HepG2 (cell line): Measurements from ENCODE around the gene FREM3. TPM values are rescaled to one million over a fixed set of nuclear protein-coding genes. Genes with fewer than 3 reads are reported as not detected.

Source experiments
- ATAC-seq: fragments of 200-7000 bp; cut with Tn5 transposase; 3 replicates; pipeline ENCODE4 v1.9.1; 2020; ENCODE audit warnings: mild to moderate bottlenecking, moderate library complexity
- BruUV-seq: library from RNA; stranded (reverse); fragments of 400-500 nt; replicated peaks from 2 replicates; lab custom pipeline; 2021; lab: Mats Ljungman, UMichigan
- CTCF ChIA-PET: fragments of 300-600 bp; formaldehyde crosslinking; extraction: SDS; loops from one replicate; lab custom pipeline; 2021; ENCODE audit warnings: low total read pairs, inconsistent platforms, low intra/inter-chr PET ratio; lab: Yijun Ruan, JAX
- POLR2A ChIA-PET: fragments of 350-600 bp; sonication (Branson Sonifier 250); formaldehyde crosslinking; loops from one replicate; lab custom pipeline; 2020; ENCODE audit warnings: antibody characterized with exemption, inconsistent platforms; lab: Yijun Ruan, JAX
- DNase-seq: peaks from one replicate; pipeline ENCODE4 v3.0.0-alpha.2; 2015; ENCODE audit warnings: low spot score
- FAIRE-seq: peaks from 3 replicates; lab custom pipeline; 2011; peaks lifted over from hg19 to GRCh38; lab: Jason Lieb, UNC
- H2AFZ ChIP-seq: one replicate; pipeline ENCODE4 v1.6.1; 2011; ENCODE audit warnings: low read length, inconsistent platforms
- H3K27ac ChIP-seq: fragments of 300-600 bp; 3 replicates; pipeline ENCODE4 v1.8.0; 2011; ENCODE audit warnings: mixed run types, mild to moderate bottlenecking, mixed read lengths, low read length, inconsistent platforms; ENCODE audit not compliant: insufficient read depth; ENCODE audit errors: extremely low read length
- H3K27me3 ChIP-seq, 2 experiments: fragments of 200-600 bp in 1 of 2; 2 replicates in 1 of 2; 3 replicates in 1 of 2; pipeline versions ENCODE4 v1.6.0 to v1.8.0; 2011; ENCODE audit warnings: low read length in 2 of 2, mild to moderate bottlenecking in 2 of 2, moderate library complexity in 2 of 2, inconsistent platforms in 1 of 2; ENCODE audit not compliant: insufficient read depth in 2 of 2, control insufficient read depth in 1 of 2
- H3K36me3 ChIP-seq, 2 experiments: fragments of 200-600 bp in 1 of 2; replicated peaks in 1 of 2; 2 replicates in 1 of 2; 3 replicates in 1 of 2; pipeline versions ENCODE4 v1.5.1 to v1.8.0; 2011; ENCODE audit warnings: low read length in 2 of 2, inconsistent platforms in 1 of 2; ENCODE audit not compliant: insufficient read depth in 2 of 2, control insufficient read depth in 1 of 2
- H3K4me1 ChIP-seq: 2 replicates; pipeline ENCODE4 v1.5.1; 2012; ENCODE audit warnings: low read length, inconsistent platforms; ENCODE audit not compliant: insufficient read depth
- H3K4me2 ChIP-seq: 2 replicates; pipeline ENCODE4 v1.6.0; 2011; ENCODE audit warnings: low read depth, low read length, inconsistent platforms
- H3K4me3 ChIP-seq, 3 experiments: fragments of 200-600 bp in 1 of 3; sonication (generic), shearing (Covaris generic) in 1 of 3; replicated peaks in 1 of 3; 2 replicates each; pipeline ENCODE4 v1.5.1; 2011 to 2016; ENCODE audit warnings: low read length in 3 of 3, inconsistent platforms in 2 of 3, low read depth in 2 of 3, mild to moderate bottlenecking in 2 of 3, control low read depth in 1 of 3, mixed read lengths in 1 of 3; ENCODE audit not compliant: insufficient read depth in 1 of 3
- H3K79me2 ChIP-seq: one replicate; pipeline ENCODE4 v1.6.1; 2011; ENCODE audit warnings: low read length, inconsistent platforms; ENCODE audit not compliant: insufficient read depth
- H3K9ac ChIP-seq: 2 replicates; pipeline ENCODE4 v1.6.0; 2011; ENCODE audit warnings: mild to moderate bottlenecking, low read depth, low read length, inconsistent platforms; ENCODE audit not compliant: insufficient read depth
- H3K9me3 ChIP-seq: 2 replicates; pipeline ENCODE4 v1.5.1; 2012; ENCODE audit warnings: mild to moderate bottlenecking, low read length
- H4K20me1 ChIP-seq: 2 replicates; pipeline ENCODE4 v1.6.0; 2011; ENCODE audit warnings: inconsistent platforms, mild to moderate bottlenecking, low read length, moderate library complexity; ENCODE audit not compliant: insufficient read depth
- ADNP ChIP-seq: sonication (generic); formaldehyde crosslinking; IDR thresholded peaks from 2 replicates; pipeline ENCODE4 v1.4.0; 2020; ENCODE audit warnings: missing genetic modification reagents
- CENPT ChIP-seq: sonication (generic); formaldehyde crosslinking; IDR thresholded peaks from 2 replicates; pipeline ENCODE4 v1.8.0; 2022; ENCODE audit warnings: low read depth, mild to moderate bottlenecking, moderate library complexity, missing genetic modification reagents
- CREM ChIP-seq, 2 experiments: sonication (generic) in 1 of 2; formaldehyde crosslinking in 1 of 2; IDR thresholded peaks; 2 replicates each; pipeline versions ENCODE4 v1.4.0 to v1.6.1; 2016 to 2020; ENCODE audit warnings: antibody characterized with exemption in 1 of 2, mild to moderate bottlenecking in 1 of 2, missing genetic modification reagents in 1 of 2
- NBN ChIP-seq: fragments of 450-650 bp; conservative IDR thresholded peaks from 2 replicates; pipeline ENCODE4 v1.6.1; 2017
- NKX3-1 ChIP-seq: sonication (generic); formaldehyde crosslinking; IDR thresholded peaks from 2 replicates; pipeline ENCODE4 v1.5.0; 2020; ENCODE audit warnings: missing genetic modification reagents
- PHF20 ChIP-seq: sonication (generic); formaldehyde crosslinking; IDR thresholded peaks from 2 replicates; pipeline ENCODE4 v1.5.0; 2020; ENCODE audit warnings: mild to moderate bottlenecking, missing genetic modification reagents
- PITX1 ChIP-seq: sonication (generic); formaldehyde crosslinking; IDR thresholded peaks from 2 replicates; pipeline ENCODE4 v1.5.1; 2020; ENCODE audit warnings: mild to moderate bottlenecking, missing genetic modification reagents
- RAD51 ChIP-seq: fragments of 450-650 bp; IDR thresholded peaks from 2 replicates; pipeline ENCODE4 v1.6.1; 2016; ENCODE audit warnings: borderline replicate concordance
- RBM39 ChIP-seq: fragments of 200-400 bp; formaldehyde crosslinking; IDR thresholded peaks from one replicate; pipeline ENCODE4 v1.6.1; 2018; ENCODE audit warnings: antibody characterized with exemption, mild to moderate bottlenecking, low read depth, low read length; ENCODE audit not compliant: poor library complexity, severe bottlenecking
- RNF2 ChIP-seq: fragments of 450-650 bp; conservative IDR thresholded peaks from 2 replicates; pipeline ENCODE4 v1.6.1; 2016; ENCODE audit warnings: low read depth
- RXRB ChIP-seq: IDR thresholded peaks from 2 replicates; pipeline ENCODE4 v1.6.1; 2016; ENCODE audit warnings: borderline replicate concordance, missing genetic modification reagents, missing compliant biosample characterization
- SP2 ChIP-seq: sonication (generic); formaldehyde crosslinking; IDR thresholded peaks from 2 replicates; pipeline ENCODE4 v1.5.1; 2020; ENCODE audit warnings: mild to moderate bottlenecking, missing genetic modification reagents
- ZIK1 ChIP-seq: sonication (generic); formaldehyde crosslinking; IDR thresholded peaks from 2 replicates; pipeline ENCODE4 v1.5.0; 2020; ENCODE audit warnings: mild to moderate bottlenecking, low read depth, missing genetic modification reagents, borderline replicate concordance
- ZNF747 ChIP-seq: sonication (generic); formaldehyde crosslinking; IDR thresholded peaks from 2 replicates; pipeline ENCODE4 v1.8.1; 2023; ENCODE audit warnings: missing genetic modification reagents, mild to moderate bottlenecking, borderline replicate concordance
- WGBS: methylation state at CpG from one replicate; pipeline ENCODE4 v1.1.6; 2017; ENCODE audit warnings: low lambda C conversion rate; 5-methylcytosine and 5-hydroxymethylcytosine counted together
- in situ Hi-C: cut with HindIII; loops from 2 replicates; pipeline ENCODE4 v1.10.0; 2017; ENCODE audit warnings: low pct_unique_long_range_greater_than_20kb; ENCODE audit not compliant: extremely low pct_ligation_motif_present
- intact Hi-C: fragments of 100-400 bp; cut with micrococcal nuclease; formaldehyde crosslinking; loops from one replicate; pipeline ENCODE4 v1.10.0; 2022; ENCODE audit not compliant: unreplicated experiment
- polyA plus RNA-seq, 8 experiments: library from polyadenylated mRNA; depleted of rRNA in 3 of 8; stranded (reverse) in 7 of 8; unstranded in 1 of 8; fragments of >200 nt; fragmentation: Illumina TruSeq in 4 of 8; extraction: Trizol in 4 of 8; gene quantifications; 2 replicates each; pipeline versions ENCODE4 v1.2.1 to v1.2.3, GENCODE V29; 2011 to 2016; ENCODE audit warnings: low read depth in 4 of 8, missing spikeins in 1 of 8, mixed read lengths in 1 of 8; ENCODE audit not compliant: insufficient read depth in 1 of 8
- total RNA-seq, 5 experiments: library from RNA; depleted of rRNA; stranded (reverse); fragments of >200 nt; fragmentation: Illumina TruSeq; extraction: Trizol; gene quantifications; 2 replicates each; pipeline ENCODE4 v1.2.3, GENCODE V29; 2016; ENCODE audit warnings: low read depth in 1 of 5
- TF ChIP-seq, protein P1 (sequence below): IDR thresholded peaks from 2 replicates; pipeline ENCODE4 v1.6.1; 2016; ENCODE audit warnings: control low read depth
- TF ChIP-seq, protein P2 (sequence below): sonication (generic); formaldehyde crosslinking; conservative IDR thresholded peaks from 2 replicates; pipeline ENCODE4 v1.8.0; 2022; ENCODE audit warnings: missing genetic modification reagents
- TF ChIP-seq, protein P3 (sequence below): sonication (generic); formaldehyde crosslinking; conservative IDR thresholded peaks from 2 replicates; pipeline ENCODE4 v1.4.0; 2020; ENCODE audit warnings: missing genetic modification reagents
- TF ChIP-seq, protein P4 (sequence below): sonication (generic); formaldehyde crosslinking; IDR thresholded peaks from 2 replicates; pipeline ENCODE4 v1.4.0; 2020; ENCODE audit warnings: missing genetic modification reagents

FREM3 gene
- total and polyA plus RNA-seq, 2 of the 13 experiments (the other 11 are each of a cell fraction or from before 2014, with no cell fraction given): not detected

DNA sequence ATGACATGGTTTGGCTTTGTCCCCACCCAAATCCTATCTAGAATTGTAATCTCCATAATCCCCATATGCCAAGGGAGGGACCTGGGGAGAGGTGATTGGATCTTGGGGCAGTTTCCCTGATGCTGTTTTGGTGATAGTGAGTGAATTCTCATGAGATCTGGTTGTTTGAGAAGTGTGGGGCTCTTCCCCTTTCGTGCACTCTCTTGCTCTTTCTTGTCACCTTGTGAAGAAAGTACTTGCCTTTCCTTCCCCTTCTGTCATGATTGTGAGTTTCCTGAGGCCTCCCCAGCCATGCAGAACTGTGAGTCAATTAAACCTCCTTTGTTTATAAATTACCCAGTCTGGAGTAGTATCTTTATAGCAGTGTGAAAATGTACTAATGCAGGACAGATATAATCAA lies 36.4 kb upstream of the FREM3 start:
- no peak overlapping the region for H3K4me3 ChIP-seq
- H3K9me3 ChIP-seq: no peaks in the 10 kb centered on the region
- H3K9ac ChIP-seq: no peak overlapping the region
- no peaks in the 10 kb centered on the region for H3K27me3 ChIP-seq
- ChIA-PET CTCF (no interaction called here), POLR2A (no interaction called here)
- H2AFZ ChIP-seq: no peak overlapping the region
- no peak overlapping the region for H3K4me2 ChIP-seq
- BruUV-seq: no TSS peak
- H4K20me1 ChIP-seq: no peaks in the 10 kb centered on the region
- no peak for FAIRE-seq
- no peaks in the 10 kb centered on the region for H3K79me2 ChIP-seq
- no peak for ATAC-seq
- no peaks in the 10 kb centered on the region for H3K4me1 ChIP-seq
- TF ChIP-seq ZNF747 (CRISPR knock-in tag) (no peak), RNF2 (no peak), ADNP (CRISPR knock-in tag) (no peak), RXRB (CRISPR knock-in tag) (no peak), RBM39 (no peak), ZIK1 (no peak), PHF20 (CRISPR knock-in tag) (no peak), CENPT (CRISPR knock-in tag) (no peak), SP2 (CRISPR knock-in tag) (no peak), RAD51 (no peak), CREM (IDR thresholded peaks at IDR 0.05) (no peak), CREM (CRISPR knock-in tag; IDR thresholded peaks at IDR 0.05) (no peak), NBN (no peak), NKX3-1 (CRISPR knock-in tag) (no peak), PITX1 (CRISPR knock-in tag) (no peak)
- TF ChIP-seq, protein P1, sequence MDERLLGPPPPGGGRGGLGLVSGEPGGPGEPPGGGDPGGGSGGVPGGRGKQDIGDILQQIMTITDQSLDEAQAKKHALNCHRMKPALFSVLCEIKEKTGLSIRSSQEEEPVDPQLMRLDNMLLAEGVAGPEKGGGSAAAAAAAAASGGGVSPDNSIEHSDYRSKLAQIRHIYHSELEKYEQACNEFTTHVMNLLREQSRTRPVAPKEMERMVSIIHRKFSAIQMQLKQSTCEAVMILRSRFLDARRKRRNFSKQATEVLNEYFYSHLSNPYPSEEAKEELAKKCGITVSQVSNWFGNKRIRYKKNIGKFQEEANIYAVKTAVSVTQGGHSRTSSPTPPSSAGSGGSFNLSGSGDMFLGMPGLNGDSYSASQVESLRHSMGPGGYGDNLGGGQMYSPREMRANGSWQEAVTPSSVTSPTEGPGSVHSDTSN (CRISPR knock-in tag): no peak
- TF ChIP-seq, protein P2, sequence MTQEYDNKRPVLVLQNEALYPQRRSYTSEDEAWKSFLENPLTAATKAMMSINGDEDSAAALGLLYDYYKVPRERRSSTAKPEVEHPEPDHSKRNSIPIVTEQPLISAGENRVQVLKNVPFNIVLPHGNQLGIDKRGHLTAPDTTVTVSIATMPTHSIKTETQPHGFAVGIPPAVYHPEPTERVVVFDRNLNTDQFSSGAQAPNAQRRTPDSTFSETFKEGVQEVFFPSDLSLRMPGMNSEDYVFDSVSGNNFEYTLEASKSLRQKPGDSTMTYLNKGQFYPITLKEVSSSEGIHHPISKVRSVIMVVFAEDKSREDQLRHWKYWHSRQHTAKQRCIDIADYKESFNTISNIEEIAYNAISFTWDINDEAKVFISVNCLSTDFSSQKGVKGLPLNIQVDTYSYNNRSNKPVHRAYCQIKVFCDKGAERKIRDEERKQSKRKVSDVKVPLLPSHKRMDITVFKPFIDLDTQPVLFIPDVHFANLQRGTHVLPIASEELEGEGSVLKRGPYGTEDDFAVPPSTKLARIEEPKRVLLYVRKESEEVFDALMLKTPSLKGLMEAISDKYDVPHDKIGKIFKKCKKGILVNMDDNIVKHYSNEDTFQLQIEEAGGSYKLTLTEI (CRISPR knock-in tag): no peak
- TF ChIP-seq, protein P3, sequence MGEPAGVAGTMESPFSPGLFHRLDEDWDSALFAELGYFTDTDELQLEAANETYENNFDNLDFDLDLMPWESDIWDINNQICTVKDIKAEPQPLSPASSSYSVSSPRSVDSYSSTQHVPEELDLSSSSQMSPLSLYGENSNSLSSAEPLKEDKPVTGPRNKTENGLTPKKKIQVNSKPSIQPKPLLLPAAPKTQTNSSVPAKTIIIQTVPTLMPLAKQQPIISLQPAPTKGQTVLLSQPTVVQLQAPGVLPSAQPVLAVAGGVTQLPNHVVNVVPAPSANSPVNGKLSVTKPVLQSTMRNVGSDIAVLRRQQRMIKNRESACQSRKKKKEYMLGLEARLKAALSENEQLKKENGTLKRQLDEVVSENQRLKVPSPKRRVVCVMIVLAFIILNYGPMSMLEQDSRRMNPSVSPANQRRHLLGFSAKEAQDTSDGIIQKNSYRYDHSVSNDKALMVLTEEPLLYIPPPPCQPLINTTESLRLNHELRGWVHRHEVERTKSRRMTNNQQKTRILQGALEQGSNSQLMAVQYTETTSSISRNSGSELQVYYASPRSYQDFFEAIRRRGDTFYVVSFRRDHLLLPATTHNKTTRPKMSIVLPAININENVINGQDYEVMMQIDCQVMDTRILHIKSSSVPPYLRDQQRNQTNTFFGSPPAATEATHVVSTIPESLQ: no peak
- TF ChIP-seq, protein P4, sequence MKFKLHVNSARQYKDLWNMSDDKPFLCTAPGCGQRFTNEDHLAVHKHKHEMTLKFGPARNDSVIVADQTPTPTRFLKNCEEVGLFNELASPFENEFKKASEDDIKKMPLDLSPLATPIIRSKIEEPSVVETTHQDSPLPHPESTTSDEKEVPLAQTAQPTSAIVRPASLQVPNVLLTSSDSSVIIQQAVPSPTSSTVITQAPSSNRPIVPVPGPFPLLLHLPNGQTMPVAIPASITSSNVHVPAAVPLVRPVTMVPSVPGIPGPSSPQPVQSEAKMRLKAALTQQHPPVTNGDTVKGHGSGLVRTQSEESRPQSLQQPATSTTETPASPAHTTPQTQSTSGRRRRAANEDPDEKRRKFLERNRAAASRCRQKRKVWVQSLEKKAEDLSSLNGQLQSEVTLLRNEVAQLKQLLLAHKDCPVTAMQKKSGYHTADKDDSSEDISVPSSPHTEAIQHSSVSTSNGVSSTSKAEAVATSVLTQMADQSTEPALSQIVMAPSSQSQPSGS (CRISPR knock-in tag): no peak
- WGBS: 0% methylated on average over 1 of the region's 1 CpG
- in situ Hi-C loops: no loop called here
- H3K27ac ChIP-seq: no peak overlapping the region
- H3K36me3 ChIP-seq: no peaks in the 10 kb centered on the region
- intact Hi-C loops: no loop called here
- no peak for DNase-seq
